Kidney (tissue), 14 donors: ENCODE data around the gene PRMT3. TPM values are rescaled to one million over a fixed set of nuclear protein-coding genes. Genes with fewer than 3 reads are reported as not detected.

Source experiments
- DNase-seq, 5 donors: peaks; one replicate each; pipeline ENCODE4 v3.0.0-alpha.2; 2013 to 2020
- FAIRE-seq: peaks from 2 replicates; lab custom pipeline; 2012; peaks lifted over from hg19 to GRCh38; lab: Jason Lieb, UNC
- H3K27ac ChIP-seq, 2 donors: one replicate each; pipeline ENCODE4 v1.7.0; 2013; ENCODE audit warnings: low read depth in 2 of 2, low read length in 2 of 2, inconsistent platforms in 1 of 2
- H3K27me3 ChIP-seq: one replicate; pipeline ENCODE4 v1.7.1; 2013; ENCODE audit warnings: low read length, inconsistent platforms; ENCODE audit not compliant: control insufficient read depth, insufficient read depth
- H3K36me3 ChIP-seq, 3 donors: one replicate each; pipeline versions ENCODE4 v1.7.0 to v1.7.1; 2013; ENCODE audit warnings: low read length in 3 of 3, control low read depth in 1 of 3, inconsistent platforms in 1 of 3; ENCODE audit not compliant: insufficient read depth in 3 of 3, control insufficient read depth in 2 of 3
- H3K4me1 ChIP-seq, 3 donors: one replicate each; pipeline versions ENCODE4 v1.7.0 to v1.7.1; 2013; ENCODE audit warnings: low read length in 3 of 3, inconsistent platforms in 1 of 3, low read depth in 1 of 3; ENCODE audit not compliant: control insufficient read depth in 2 of 3, insufficient read depth in 2 of 3
- H3K4me3 ChIP-seq, 3 donors: one replicate each; pipeline versions ENCODE4 v1.7.0 to v1.8.1; 2013; ENCODE audit warnings: low read length in 3 of 3, control low read depth in 1 of 3, inconsistent platforms in 1 of 3
- H3K9ac ChIP-seq, 3 donors: one replicate each; pipeline versions ENCODE4 v1.7.0 to v1.7.1; 2013; ENCODE audit warnings: low read length in 3 of 3, control low read depth in 1 of 3, inconsistent platforms in 1 of 3
- H3K9me3 ChIP-seq, 3 donors: one replicate each; pipeline versions ENCODE4 v1.7.0 to v1.7.1; 2013; ENCODE audit warnings: low read length in 3 of 3, control low read depth in 1 of 3, inconsistent platforms in 1 of 3; ENCODE audit not compliant: control insufficient read depth in 2 of 3, insufficient read depth in 1 of 3
- CTCF ChIP-seq: IDR thresholded peaks from 3 replicates; pipeline ENCODE4 v1.5.1; 2012; ENCODE audit warnings: mild to moderate bottlenecking, moderate library complexity, borderline replicate concordance; ENCODE audit not compliant: insufficient read depth; ENCODE audit errors: extremely low read depth
- intact Hi-C: fragments of 100-400 bp; cut with DNase I; formaldehyde crosslinking; loops from one replicate; pipeline ENCODE4 v1.11.1; 2022
- polyA plus RNA-seq: library from polyadenylated mRNA; stranded (reverse); fragments of 350-450 nt; fragmentation: Illumina TruSeq; extraction: RNeasy Lipid Tissue Mini Kit (QIAGEN cat#74804); gene quantifications from one replicate; pipeline ENCODE4 v1.2.3, GENCODE V29; 2014; ENCODE audit warnings: low read depth, low replicate concordance; ENCODE audit not compliant: insufficient read depth
- total RNA-seq: library from RNA; stranded (reverse); fragmentation: NEBNext Ultra II Directional; extraction: Animal tissue kit (Norgen Biotek cat#: 25700); gene quantifications from one replicate; pipeline ENCODE4 v1.2.1, GENCODE V29; 2021
- donor health status: control.
- donor health status: control.
- donor health status: control.
- donor health status: control.
- donor health status: control.
- donor health status: DM: yes; HTN: yes; CAD: no.
- donor health status: Normal renal cell carcinoma (clear cell type).

The PRMT3 gene
- total and polyA plus RNA-seq, 2 donors from 2014 or later, result 6.8 to 16.0 TPM

DNA sequence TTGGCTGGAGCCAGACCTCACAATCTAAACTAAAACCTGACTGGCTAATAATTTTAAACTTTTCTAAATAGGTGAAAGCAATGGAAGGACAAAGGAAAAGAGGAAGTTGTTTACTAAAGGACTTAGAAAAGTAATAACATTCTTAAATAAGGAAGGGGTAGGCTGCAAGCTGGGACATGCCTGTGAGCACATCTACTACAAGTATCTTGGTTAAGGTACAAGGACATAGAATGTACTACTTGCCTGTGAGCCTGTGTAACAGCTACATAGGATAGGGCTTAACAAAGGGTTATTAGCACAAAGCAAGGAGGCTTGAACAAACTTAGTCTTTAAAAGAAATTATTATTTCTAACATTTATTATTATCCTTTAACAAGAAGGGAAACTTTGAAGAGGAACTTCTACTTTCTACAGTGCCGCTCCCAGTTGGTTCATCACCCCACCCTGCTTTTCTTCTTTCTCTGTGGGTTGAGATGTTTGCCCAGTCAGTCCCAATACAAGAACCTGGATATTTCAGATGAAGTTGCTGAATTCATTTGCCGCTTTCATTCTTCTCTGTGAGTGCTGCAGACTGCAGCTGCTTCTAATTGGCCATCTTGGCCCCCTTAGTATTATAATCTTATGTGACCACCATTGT, 87.5 kb downstream of the PRMT3 start:
- TF ChIP-seq CTCF, result no peak
- Histone ChIP-seq H3K4me3 (no peak overlapping the region), H3K27ac (no peak overlapping the region), H3K9ac (no peak overlapping the region), H3K9me3 (no peaks in the 10 kb centered on the region), H3K27me3 (no peaks in the 10 kb centered on the region), H3K36me3 (peaks cover 0 to 4% (median 0%) of the 10 kb centered on the region in 3 donors), H3K4me1 (no peaks in the 10 kb centered on the region)
- DNase-seq (no peak), FAIRE-seq (no peak)
- intact Hi-C loops, result no loop called here

GRCh38 chr11:20477418-20478090, 90.0 kb downstream of the PRMT3 start:
- DNase-seq, result no peak
- no peak overlapping the region for H3K27ac ChIP-seq
- H3K9ac ChIP-seq, result no peak overlapping the region
- FAIRE-seq, result no peak
- TF ChIP-seq CTCF, result no peak
- H3K4me1 ChIP-seq, result no peaks in the 10 kb centered on the region
- intact Hi-C loops, result no loop called here
- no peak overlapping the region for H3K4me3 ChIP-seq
- no peaks in the 10 kb centered on the region for H3K36me3 ChIP-seq
- H3K9me3 ChIP-seq, result no peaks in the 10 kb centered on the region
- no peaks in the 10 kb centered on the region for H3K27me3 ChIP-seq

GRCh38 chr11:20479513-20479912, 92.0 kb downstream of the PRMT3 start:
- DNase-seq, result no peak
- Histone ChIP-seq H3K27ac (no peak overlapping the region), H3K27me3 (no peaks in the 10 kb centered on the region), H3K36me3 (no peaks in the 10 kb centered on the region), H3K9ac (no peak overlapping the region), H3K9me3 (no peaks in the 10 kb centered on the region), H3K4me1 (no peaks in the 10 kb centered on the region), H3K4me3 (no peak overlapping the region)
- no peak for TF ChIP-seq CTCF
- intact Hi-C loops, result no loop called here
- no peak for FAIRE-seq
